Right lobe of liver (tissue), 6 donors: ENCODE data around the gene GLYR1. TPM values are rescaled to one million over a fixed set of nuclear protein-coding genes. Genes with fewer than 3 reads are reported as not detected.

ENCODE experiments used
- ATAC-seq, 4 donors: fragments of 200-7000 bp; cut with Tn5 transposase; one replicate each; pipeline ENCODE4 v1.9.1; 2020; ENCODE audit warnings: mild to moderate bottlenecking in 4 of 4, moderate library complexity in 4 of 4
- DNase-seq, 3 donors: peaks; one replicate each; pipeline ENCODE4 v3.0.0-alpha.2; 2020
- H3K27ac ChIP-seq, 3 donors: fragments of 200-600 bp; one replicate each; pipeline ENCODE4 v1.8.0; 2022
- H3K27me3 ChIP-seq, 2 donors: fragments of 200-600 bp; one replicate each; pipeline ENCODE4 v1.8.0; 2022
- H3K36me3 ChIP-seq, 4 donors: fragments of 200-600 bp; sonication (generic) in 1 of 4; one replicate each; pipeline versions ENCODE4 v1.5.1 to v1.8.0; 2017 to 2022; ENCODE audit warnings: control low read depth in 1 of 4
- H3K4me1 ChIP-seq, 4 donors: fragments of 200-600 bp; sonication (generic) in 1 of 4; one replicate each; pipeline versions ENCODE4 v1.5.1 to v1.8.0; 2017 to 2022; ENCODE audit warnings: control low read depth in 1 of 4
- H3K4me3 ChIP-seq, 3 donors: fragments of 200-600 bp; one replicate each; pipeline ENCODE4 v1.8.0; 2022
- H3K9me3 ChIP-seq, 4 donors: fragments of 200-600 bp; sonication (generic) in 1 of 4; one replicate each; pipeline versions ENCODE4 v1.5.1 to v1.8.0; 2017 to 2022; ENCODE audit warnings: control low read depth in 1 of 4
- POLR2A ChIP-seq: fragments of 450-650 bp; IDR thresholded peaks from one replicate; pipeline ENCODE4 v1.6.1; 2017; ENCODE audit warnings: antibody characterized with exemption, mild to moderate bottlenecking
- WGBS: methylation state at CpG from one replicate; pipeline ENCODE4 v1.1.6; 2018; ENCODE audit warnings: low coverage, low lambda C conversion rate; ENCODE audit not compliant: insufficient coverage; ENCODE audit errors: missing lambda C conversion rate; 5-methylcytosine and 5-hydroxymethylcytosine counted together
- intact Hi-C, 2 donors: fragments of 100-400 bp; cut with DNase I; formaldehyde crosslinking; loops; one replicate each; pipeline versions ENCODE4 v1.11.2 to v1.14.1; 2022
- total RNA-seq, 6 experiments: library from RNA; depleted of rRNA in 2 of 6; stranded (reverse); fragments of >200 nt in 2 of 6; fragmentation: NEBNext Ultra II Directional in 3 of 6; extraction: Animal tissue kit (Norgen Biotek cat#: 25700) in 3 of 6; gene quantifications; one replicate each; pipeline versions ENCODE4 v1.1.0 to v1.2.4, GENCODE V29; 2016 to 2023
- TF ChIP-seq, protein P1 (sequence below), 4 donors: fragments of 200-600 bp in 3 of 4; fragments of 450-650 bp in 1 of 4; IDR thresholded peaks; one replicate each; pipeline versions ENCODE4 v1.5.1 to v1.8.0; 2016 to 2022; ENCODE audit warnings: antibody characterized with exemption in 4 of 4, mild to moderate bottlenecking in 2 of 4
- donor health status: DM: no; HTN: yes; CAD: no.
- donor health status: DM: no; HTN: no; CAD: no.
- donor health status: DM: no; HTN: no; CAD: no.
- donor health status: DM: no; HTN: yes; CAD: no.
- donor health status: DM: no; HTN: yes; CAD: no.

Gene GLYR1
- total RNA-seq, 6 experiments from 2014 or later: 33.1 to 55.2 (median 51.2) TPM

- intact Hi-C loops: no loop called here
- DNase-seq (no peak), ATAC-seq (no peak)
- Histone ChIP-seq H3K36me3 (no peaks in the 10 kb centered on the region), H3K9me3 (no peaks in the 10 kb centered on the region), H3K27ac (no peak overlapping the region), H3K27me3 (no peaks in the 10 kb centered on the region), H3K4me3 (no peak overlapping the region), H3K4me1 (no peaks in the 10 kb centered on the region)
- 59% methylated on average over 4 of the region's 4 CpGs for WGBS
- TF ChIP-seq POLR2A: no peak
- TF ChIP-seq, protein P1, sequence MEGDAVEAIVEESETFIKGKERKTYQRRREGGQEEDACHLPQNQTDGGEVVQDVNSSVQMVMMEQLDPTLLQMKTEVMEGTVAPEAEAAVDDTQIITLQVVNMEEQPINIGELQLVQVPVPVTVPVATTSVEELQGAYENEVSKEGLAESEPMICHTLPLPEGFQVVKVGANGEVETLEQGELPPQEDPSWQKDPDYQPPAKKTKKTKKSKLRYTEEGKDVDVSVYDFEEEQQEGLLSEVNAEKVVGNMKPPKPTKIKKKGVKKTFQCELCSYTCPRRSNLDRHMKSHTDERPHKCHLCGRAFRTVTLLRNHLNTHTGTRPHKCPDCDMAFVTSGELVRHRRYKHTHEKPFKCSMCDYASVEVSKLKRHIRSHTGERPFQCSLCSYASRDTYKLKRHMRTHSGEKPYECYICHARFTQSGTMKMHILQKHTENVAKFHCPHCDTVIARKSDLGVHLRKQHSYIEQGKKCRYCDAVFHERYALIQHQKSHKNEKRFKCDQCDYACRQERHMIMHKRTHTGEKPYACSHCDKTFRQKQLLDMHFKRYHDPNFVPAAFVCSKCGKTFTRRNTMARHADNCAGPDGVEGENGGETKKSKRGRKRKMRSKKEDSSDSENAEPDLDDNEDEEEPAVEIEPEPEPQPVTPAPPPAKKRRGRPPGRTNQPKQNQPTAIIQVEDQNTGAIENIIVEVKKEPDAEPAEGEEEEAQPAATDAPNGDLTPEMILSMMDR (IDR thresholded peaks at IDR 0.05): no peak
These were observed 66.9 kb downstream of the GLYR1 start for GRCh38 chr16:4780235-4780634.

- WGBS: 78% methylated on average over 3 of the region's 5 CpGs
- intact Hi-C loops: no loop called here
- Histone ChIP-seq H3K4me3 (no peak overlapping the region), H3K9me3 (no peaks in the 10 kb centered on the region), H3K27ac (no peak overlapping the region), H3K36me3 (no peaks in the 10 kb centered on the region), H3K4me1 (no peaks in the 10 kb centered on the region), H3K27me3 (no peaks in the 10 kb centered on the region)
- ATAC-seq (no peak), DNase-seq (no peak)
- TF ChIP-seq POLR2A: no peak
- TF ChIP-seq, protein P1 (IDR thresholded peaks at IDR 0.05): no peak
These were observed 69.1 kb downstream of the GLYR1 start for GRCh38 chr16:4778050-4778392.

- no peaks in the 10 kb centered on the region for H3K36me3 ChIP-seq
- H3K9me3 ChIP-seq: no peaks in the 10 kb centered on the region
- H3K27ac ChIP-seq: no peak overlapping the region
- intact Hi-C loops: no loop called here
- ATAC-seq (no peak), DNase-seq (no peak)
- no peak for TF ChIP-seq POLR2A
- TF ChIP-seq, protein P1 (IDR thresholded peaks at IDR 0.05): no peak
- H3K27me3 ChIP-seq: no peaks in the 10 kb centered on the region
- H3K4me1 ChIP-seq: no peaks in the 10 kb centered on the region
- no peak overlapping the region for H3K4me3 ChIP-seq
- WGBS: 100% methylated on average over 3 of the region's 17 CpGs
These were observed 69.6 kb downstream of the GLYR1 start for GRCh38 chr16:4777339-4778049.

GRCh38 chr16:4776141-4776705 lies 70.9 kb downstream of the GLYR1 start:
- H3K36me3 ChIP-seq: no peaks in the 10 kb centered on the region
- no peak overlapping the region for H3K27ac ChIP-seq
- H3K4me1 ChIP-seq: no peaks in the 10 kb centered on the region
- ATAC-seq: no peak
- no peaks in the 10 kb centered on the region for H3K27me3 ChIP-seq
- no peak for DNase-seq
- H3K9me3 ChIP-seq: no peaks in the 10 kb centered on the region
- 100% methylated on average over 1 of the region's 2 CpGs for WGBS
- TF ChIP-seq, protein P1 (IDR thresholded peaks at IDR 0.05): no peak
- no peak for TF ChIP-seq POLR2A
- no peak overlapping the region for H3K4me3 ChIP-seq
- intact Hi-C loops: no loop called here
